Body of pancreas (tissue), 4 donors: ENCODE data around the gene CDCA4. TPM values are rescaled to one million over a fixed set of nuclear protein-coding genes. Genes with fewer than 3 reads are reported as not detected.
A peak's percentile ranks its signal among the peaks of the same experiment; 100 is the strongest.

Experiments used
- ATAC-seq: fragments of 150-250 bp; one replicate; pipeline ENCODE4 v1.9.1; 2016
- DNase-seq, 4 donors: peaks; one replicate each; pipeline ENCODE4 v3.0.0-alpha.2; 2019
- H3K27ac ChIP-seq, 4 donors: fragments of 200-600 bp; sonication (generic); 1 replicate in 3 of 4; 2 replicates in 1 of 4; pipeline versions ENCODE4 v1.5.1 to v1.6.1; 2016 to 2019; ENCODE audit warnings: mild to moderate bottlenecking in 1 of 4, mixed read lengths in 1 of 4, moderate library complexity in 1 of 4
- H3K27me3 ChIP-seq, 2 donors: fragments of 200-600 bp; sonication (generic); one replicate each; pipeline ENCODE4 v1.6.0; 2016; ENCODE audit warnings: mild to moderate bottlenecking in 1 of 2
- H3K36me3 ChIP-seq, 2 donors: fragments of 200-600 bp; sonication (generic); replicated peaks in 1 of 2; 2 replicates each; pipeline ENCODE4 v1.5.1; 2016; ENCODE audit warnings: low read depth in 2 of 2; ENCODE audit not compliant: insufficient read depth in 1 of 2
- H3K4me1 ChIP-seq: fragments of 200-600 bp; sonication (generic); one replicate; pipeline ENCODE4 v1.6.0; 2016
- H3K4me3 ChIP-seq, 2 donors: fragments of 200-600 bp; sonication (generic); 1 replicate in 1 of 2; 2 replicates in 1 of 2; pipeline ENCODE4 v1.5.1; 2016 to 2019
- H3K9me3 ChIP-seq, 3 donors: fragments of 200-600 bp; sonication (generic); 1 replicate in 2 of 3; 2 replicates in 1 of 3; pipeline ENCODE4 v1.5.1; 2016
- CTCF ChIP-seq, 7 experiments: fragments of 450-650 bp in 4 of 7; fragments of 200-600 bp in 3 of 7; sonication (generic) in 3 of 7; IDR thresholded peaks; one replicate each; pipeline ENCODE4 v1.5.1; 2016 to 2019; ENCODE audit warnings: antibody characterized with exemption in 7 of 7
- POLR2A ChIP-seq, 3 donors: fragments of 450-650 bp; IDR thresholded peaks; one replicate each; pipeline ENCODE4 v1.6.1; 2016; ENCODE audit warnings: antibody characterized with exemption in 3 of 3, mild to moderate bottlenecking in 2 of 3
- whole genome bisulfite sequencing, 2 donors: methylation state at CpG; one replicate each; pipeline ENCODE4 v1.1.5; 2017; 5-methylcytosine and 5-hydroxymethylcytosine counted together
- intact Hi-C: fragments of 100-400 bp; cut with DNase I; formaldehyde crosslinking; loops from one replicate; pipeline ENCODE4 v1.15.1; 2023
- total RNA-seq, 2 donors: library from RNA; depleted of rRNA; stranded (reverse); fragments of >200 nt; gene quantifications; one replicate each; pipeline ENCODE4 v1.1.0, GENCODE V29; 2016

The CDCA4 gene
- total RNA-seq, 2 donors from 2014 or later: 2.6 to 4.7 TPM

GRCh38 chr14:104982548-104983230 is 38.2 kb downstream of the CDCA4 start:
- Histone ChIP-seq H3K27ac (no peak overlapping the region), H3K9me3 (no peaks in the 10 kb centered on the region), H3K4me3 (no peak overlapping the region), H3K27me3 (no peaks in the 10 kb centered on the region), H3K4me1 (peaks cover 43% of the 10 kb centered on the region), H3K36me3 (no peaks in the 10 kb centered on the region)
- intact Hi-C loops: no loop called here
- no peak for ATAC-seq
- no peak for DNase-seq
- TF ChIP-seq CTCF (IDR thresholded peaks at IDR 0.05): no peak
- TF ChIP-seq POLR2A (IDR thresholded peaks at IDR 0.05): no peak
- WGBS, 2 donors: 69 to 71% methylated on average over 5 to 9 of the region's 10 CpGs

- intact Hi-C loops: no loop called here
- TF ChIP-seq POLR2A (IDR thresholded peaks at IDR 0.05) (no peak), CTCF (IDR thresholded peaks at IDR 0.05) (no peak)
- Histone ChIP-seq H3K27me3 (no peaks in the 10 kb centered on the region), H3K4me1 (peaks cover 46% of the 10 kb centered on the region), H3K27ac (no peak overlapping the region), H3K4me3 (no peak overlapping the region), H3K36me3 (no peaks in the 10 kb centered on the region), H3K9me3 (no peaks in the 10 kb centered on the region)
- no peak for ATAC-seq
- DNase-seq: no peak
- 85 to 92% methylated on average over 5 to 17 of the region's 17 CpGs for WGBS, 2 donors
Observed at GRCh38 chr14:104981699-104982541, 39.0 kb downstream of the CDCA4 start.

- H3K27me3 ChIP-seq: no peaks in the 10 kb centered on the region
- TF ChIP-seq CTCF (IDR thresholded peaks at IDR 0.05): no peak
- TF ChIP-seq POLR2A (IDR thresholded peaks at IDR 0.05): no peak
- peak overlapping the region in 2 of 4 donors; percentile 61 to 64 for H3K27ac ChIP-seq
- no peaks in the 10 kb centered on the region for H3K36me3 ChIP-seq
- H3K4me3 ChIP-seq: no peak overlapping the region
- peaks cover 48% of the 10 kb centered on the region for H3K4me1 ChIP-seq
- ATAC-seq: no peak
- WGBS, 2 donors: 66 to 86% methylated on average over 3 to 17 of the region's 22 CpGs
- intact Hi-C loops: no loop called here
- DNase-seq: peak in 1 of 4 donors; percentile 10
- H3K9me3 ChIP-seq: no peaks in the 10 kb centered on the region
Observed at GRCh38 chr14:104980611-104981531, 40.0 kb downstream of the CDCA4 start.

GRCh38 chr14:104979758-104980610 is 40.9 kb downstream of the CDCA4 start:
- H3K27me3 ChIP-seq: no peaks in the 10 kb centered on the region
- H3K4me1 ChIP-seq: peaks cover 54% of the 10 kb centered on the region
- WGBS, 2 donors: 45 to 54% methylated on average over 4 to 19 of the region's 19 CpGs
- TF ChIP-seq POLR2A (IDR thresholded peaks at IDR 0.05): no peak
- no peak for TF ChIP-seq CTCF (IDR thresholded peaks at IDR 0.05)
- intact Hi-C loops: loop anchor here (5.0 kb wide), 1 partner anchor 67 kb away; no protein-coding TSS in a partner anchor
- H3K9me3 ChIP-seq: no peaks in the 10 kb centered on the region
- peak; percentile 74 for ATAC-seq
- peak; percentile 84 to 91 (median 87) for DNase-seq
- no peaks in the 10 kb centered on the region for H3K36me3 ChIP-seq
- H3K4me3 ChIP-seq: no peak overlapping the region
- peak overlapping the region in 3 of 4 donors; percentile 25 to 64 (median 61) for H3K27ac ChIP-seq
